HG03103 (cell line): ENCODE measurements around the gene ARL6IP5.

Experiments
- ATAC-seq: cut with Tn5 transposase; IDR thresholded peaks from one replicate; pipeline ENCODE4 v1.9.1; 2021; ENCODE audit warnings: low read depth; ENCODE audit not compliant: unreplicated experiment

ARL6IP5 gene, protein sequence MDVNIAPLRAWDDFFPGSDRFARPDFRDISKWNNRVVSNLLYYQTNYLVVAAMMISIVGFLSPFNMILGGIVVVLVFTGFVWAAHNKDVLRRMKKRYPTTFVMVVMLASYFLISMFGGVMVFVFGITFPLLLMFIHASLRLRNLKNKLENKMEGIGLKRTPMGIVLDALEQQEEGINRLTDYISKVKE

DNA sequence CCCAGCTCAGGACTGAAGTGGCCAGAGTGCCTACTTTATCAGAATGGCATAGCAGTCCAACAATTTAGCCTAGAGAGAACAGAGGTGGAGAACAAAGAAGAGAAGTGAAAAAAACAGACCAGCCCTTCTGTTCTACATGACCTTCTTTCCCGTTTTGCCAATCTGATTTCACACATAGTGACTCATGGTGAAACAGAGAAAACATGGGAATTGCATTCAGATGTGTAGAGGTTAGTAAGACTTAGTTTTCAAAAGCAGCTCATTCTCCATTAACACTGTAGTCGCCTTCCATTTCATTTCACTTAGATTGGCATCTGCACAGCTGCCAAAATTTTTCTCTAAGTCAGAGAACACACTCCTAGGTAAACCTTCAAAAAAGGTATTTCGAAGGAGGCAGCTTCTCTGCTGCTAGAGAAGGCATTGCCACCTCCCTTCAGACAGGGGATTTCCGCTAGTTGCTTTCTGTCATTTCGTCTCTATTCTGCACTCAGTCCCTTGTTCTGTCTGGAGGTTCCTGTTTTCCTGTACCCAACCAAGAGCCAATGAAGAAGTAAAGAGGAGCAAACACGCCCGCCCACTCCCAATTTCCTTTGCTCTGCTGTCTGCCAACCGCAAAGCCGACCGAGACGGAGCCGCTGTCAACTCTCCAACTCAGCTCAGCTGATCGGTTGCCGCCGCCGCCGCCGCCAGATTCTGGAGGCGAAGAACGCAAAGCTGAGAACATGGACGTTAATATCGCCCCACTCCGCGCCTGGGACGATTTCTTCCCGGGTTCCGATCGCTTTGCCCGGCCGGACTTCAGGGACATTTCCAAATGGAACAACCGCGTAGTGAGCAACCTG lies at the start of gene ARL6IP5:
Gene ARL6IP5 (plus strand): TSS at position 612 of the 842 bp plus-strand sequence. CDS start 111 bp downstream, at position 723.
- ATAC-seq = peak; percentile 43

DNA sequence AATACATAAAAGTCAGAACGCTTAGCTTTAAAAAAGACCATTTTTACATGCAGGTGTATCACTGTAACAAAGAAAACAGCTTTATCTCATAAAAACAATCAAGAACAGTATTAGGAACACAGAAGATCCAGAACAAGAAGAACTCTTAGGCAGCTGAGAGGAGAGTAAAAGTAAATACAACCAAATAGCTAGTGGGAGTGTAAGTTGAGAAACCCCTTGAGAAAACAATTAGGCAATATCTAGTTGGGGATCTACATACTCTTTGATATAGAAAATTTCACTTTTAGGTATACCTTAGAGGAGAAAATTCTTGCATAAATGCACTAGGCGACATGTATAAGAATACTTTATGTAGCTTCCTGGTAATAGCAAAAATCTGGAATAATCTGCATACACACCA lies 40.1 kb upstream of the ARL6IP5 start:
- ATAC-seq = no peak

DNA sequence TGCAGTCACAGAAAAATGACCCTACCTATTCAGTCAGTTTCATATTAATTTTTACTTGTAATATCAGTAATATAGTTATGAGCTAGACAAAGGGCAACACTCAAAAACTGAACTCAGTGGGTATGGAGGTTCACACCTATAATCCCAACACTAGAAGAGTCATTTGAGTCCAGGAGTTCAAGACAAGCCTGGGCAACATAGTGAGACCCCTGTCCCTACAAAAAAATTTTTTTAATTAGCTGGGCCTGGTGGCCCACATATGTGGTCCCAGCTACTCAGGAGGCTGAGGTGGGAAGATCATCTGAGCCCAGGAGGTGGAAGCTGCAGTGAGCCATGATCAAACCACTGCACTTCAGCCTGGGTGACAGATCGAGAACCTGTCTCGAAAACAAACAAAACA lies 35.7 kb upstream of the ARL6IP5 start:
- ATAC-seq = no peak

DNA sequence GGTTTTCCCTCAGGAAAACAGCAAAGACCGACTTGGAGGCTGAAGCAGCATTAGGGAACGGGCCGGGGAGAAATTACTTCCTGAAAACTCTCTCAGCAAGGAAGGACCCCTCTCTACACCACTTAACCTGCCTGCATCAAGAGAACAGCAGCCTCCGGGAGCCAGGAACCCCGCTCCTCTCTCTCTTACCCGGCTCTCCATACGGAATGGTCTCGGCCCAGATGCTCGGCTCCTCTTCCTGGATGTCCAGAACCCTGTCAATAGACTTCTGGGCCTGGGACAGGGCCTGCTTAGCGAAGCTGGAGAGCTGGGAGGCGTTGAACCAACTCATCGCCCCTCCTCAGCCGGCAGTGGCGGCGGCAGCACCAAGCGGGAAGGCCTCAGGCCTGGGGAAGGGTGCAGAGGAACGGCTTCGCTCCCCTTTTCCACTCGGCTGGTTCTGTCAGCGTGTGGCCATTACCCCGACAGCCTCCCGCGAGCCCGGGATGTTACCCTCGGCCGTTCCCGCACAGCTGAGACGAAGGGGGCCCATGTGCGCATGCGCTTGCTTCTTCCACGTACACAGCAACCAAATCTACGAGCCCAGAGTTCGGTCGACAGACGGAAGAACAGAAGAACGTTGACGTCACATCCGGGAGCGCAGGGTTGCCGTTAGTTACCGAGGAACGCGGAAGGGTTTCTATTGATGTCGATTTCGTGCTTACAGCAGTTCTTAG lies 32.8 kb upstream of the ARL6IP5 start, which contains the start of gene TMF1:
Gene TMF1 (minus strand): TSS at position 578 of the 716 bp plus-strand sequence. CDS start 247 bp downstream, at position 331.
- ATAC-seq = peak; percentile 94

DNA sequence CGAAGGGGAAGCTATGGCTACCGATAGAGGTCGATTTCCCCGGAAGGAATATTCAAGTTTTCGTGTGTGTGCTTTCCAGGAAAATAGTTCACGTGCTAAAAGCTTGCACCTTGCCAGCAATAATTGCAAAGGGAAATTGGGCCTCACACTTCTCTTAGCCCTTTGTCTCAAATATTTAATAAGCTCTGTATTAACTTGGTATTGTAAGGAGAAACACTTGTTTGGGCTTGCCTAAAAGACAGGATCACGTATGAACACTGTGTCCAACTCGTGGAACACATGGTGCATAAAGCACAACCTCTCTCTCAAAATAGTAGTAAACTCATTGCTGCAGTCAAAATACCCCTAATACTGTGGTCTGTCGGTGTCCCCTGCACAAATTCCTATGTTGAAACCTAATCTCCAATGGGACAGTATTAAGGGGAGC lies 32.3 kb upstream of the ARL6IP5 start:
- ATAC-seq = no peak

DNA sequence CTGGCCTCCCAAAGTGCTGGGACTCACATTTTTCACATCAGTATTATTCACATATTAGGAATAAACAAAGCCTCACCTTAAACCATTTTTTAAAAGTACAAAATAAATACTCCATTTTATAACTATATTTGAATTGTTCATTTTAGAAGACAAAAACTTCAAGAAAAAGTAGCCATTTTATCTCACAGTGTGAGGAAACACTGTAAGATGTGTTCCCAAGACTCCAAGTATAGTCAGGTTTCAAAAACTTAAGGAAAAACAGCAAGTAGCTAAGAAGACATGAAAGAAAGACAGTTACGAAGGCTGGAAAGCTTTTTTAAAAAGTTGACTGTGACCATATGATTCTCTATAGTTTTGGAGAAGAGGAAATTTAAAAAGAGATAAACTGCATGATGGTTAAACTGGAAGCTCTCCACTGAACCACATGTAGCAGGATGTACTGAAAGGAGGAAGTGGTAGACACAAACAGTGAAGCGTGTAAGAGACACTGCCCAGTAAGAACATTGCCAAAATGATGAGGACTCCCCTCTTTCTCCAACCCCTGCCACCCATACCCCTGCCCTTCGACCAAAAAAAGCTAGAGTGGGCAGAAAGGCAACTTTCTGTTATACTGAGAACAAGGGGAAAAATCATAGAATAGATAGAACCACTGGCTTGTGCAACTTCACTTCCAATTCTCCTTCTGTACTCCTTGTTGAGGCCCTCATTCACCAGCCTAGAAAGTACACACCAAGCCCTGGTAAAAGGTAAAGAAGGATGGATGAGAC lies 26.4 kb upstream of the ARL6IP5 start:
- ATAC-seq = peak; percentile 99

DNA sequence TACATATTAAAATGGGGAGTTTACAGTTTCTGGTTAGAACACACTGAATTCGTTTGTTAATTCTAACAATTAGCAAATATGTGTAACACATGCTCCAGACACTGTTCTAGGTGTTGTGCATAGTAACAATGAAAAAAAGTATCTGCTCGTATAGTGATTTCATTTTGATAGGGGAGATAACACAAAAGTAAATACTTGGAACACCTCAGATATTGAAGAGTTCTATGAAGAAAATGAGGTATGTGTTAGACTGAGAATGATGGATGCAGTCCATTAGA lies 25.9 kb upstream of the ARL6IP5 start:
- no peak for ATAC-seq

DNA sequence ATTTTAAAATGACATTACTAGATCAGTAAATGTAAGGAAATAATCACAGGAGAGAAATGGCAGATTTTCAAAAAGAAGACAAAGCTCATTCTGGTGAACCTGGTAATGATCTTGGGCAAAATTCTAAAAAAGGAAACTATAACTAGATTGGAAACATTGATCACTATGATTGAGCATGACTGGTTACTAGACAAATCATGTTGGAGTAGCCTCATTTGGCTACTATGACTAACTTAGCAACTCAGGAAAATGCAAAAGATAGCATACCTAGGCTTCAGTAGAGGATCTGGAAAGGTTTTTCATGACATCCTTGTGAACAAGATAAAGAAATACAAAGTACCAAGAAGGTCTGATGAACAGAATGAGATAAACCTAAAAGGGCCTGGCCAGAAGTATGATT lies 25.0 kb upstream of the ARL6IP5 start:
- ATAC-seq = no peak

DNA sequence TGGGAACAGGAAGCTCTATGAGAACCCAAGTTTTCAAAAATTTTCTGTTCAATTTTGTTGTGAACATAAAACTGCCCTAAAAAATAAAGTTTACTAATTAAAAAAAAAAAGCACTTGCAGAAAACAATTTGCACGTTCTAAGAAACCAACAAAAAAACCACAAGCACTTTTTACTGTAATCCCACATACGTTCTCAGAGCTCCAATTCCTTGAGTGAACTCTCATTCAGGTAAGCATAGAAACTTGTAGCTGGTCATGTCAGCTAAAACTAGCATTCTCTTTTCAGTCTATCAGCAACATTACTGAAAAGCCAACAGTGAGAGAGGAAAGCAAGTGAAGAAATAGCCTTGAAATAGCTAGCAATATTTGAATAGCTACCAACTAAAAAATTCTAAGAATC lies 21.1 kb upstream of the ARL6IP5 start:
- ATAC-seq = no peak

DNA sequence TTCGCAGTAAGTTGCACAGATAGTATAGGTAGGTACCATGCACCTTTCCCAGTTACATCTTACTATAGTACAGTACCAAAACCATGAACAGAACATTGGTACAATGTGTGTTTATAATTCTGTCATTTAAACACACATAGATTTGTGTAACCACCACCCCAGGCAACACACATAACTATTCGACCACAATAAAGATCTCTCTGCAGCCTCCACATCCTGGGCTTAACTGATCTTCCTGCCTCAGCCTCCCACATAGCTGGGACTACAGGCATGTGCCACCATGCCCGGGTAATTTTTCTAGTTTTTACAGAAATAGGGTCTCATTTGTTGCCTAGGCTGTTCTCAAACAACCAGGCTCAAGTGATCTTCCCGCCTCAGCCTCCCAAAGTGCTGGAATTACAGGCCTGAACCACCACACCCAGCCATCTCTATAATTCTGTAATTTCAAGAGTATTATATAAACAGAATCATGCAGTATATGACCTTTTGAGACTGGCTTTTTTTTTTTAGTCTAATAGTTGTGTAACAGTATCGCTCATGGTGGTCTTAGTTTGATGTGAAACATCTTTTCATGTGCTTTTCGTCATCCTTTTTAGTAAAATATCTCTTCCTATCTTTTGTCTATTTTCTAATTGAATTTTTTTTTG lies 19.3 kb upstream of the ARL6IP5 start:
- no peak for ATAC-seq

DNA sequence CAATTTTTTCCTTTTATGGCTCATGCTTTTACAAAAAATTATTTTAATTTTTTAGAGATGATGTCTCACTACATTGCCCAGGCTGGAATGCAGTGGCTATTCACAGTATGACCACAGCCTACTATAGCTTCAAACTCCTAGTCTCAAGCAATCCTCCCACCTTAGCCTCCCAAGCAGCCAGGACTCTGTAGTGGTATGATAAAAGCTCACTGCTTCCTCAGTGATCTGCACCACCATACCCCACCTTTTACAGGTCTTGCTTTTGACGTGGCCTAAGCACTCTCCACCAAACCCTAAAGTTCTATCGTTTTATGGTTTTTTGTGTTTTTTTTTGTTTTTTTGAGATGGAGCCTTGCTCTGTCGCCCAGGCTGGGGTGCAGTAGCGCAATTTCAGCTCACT lies 18.6 kb upstream of the ARL6IP5 start:
- ATAC-seq = no peak

DNA sequence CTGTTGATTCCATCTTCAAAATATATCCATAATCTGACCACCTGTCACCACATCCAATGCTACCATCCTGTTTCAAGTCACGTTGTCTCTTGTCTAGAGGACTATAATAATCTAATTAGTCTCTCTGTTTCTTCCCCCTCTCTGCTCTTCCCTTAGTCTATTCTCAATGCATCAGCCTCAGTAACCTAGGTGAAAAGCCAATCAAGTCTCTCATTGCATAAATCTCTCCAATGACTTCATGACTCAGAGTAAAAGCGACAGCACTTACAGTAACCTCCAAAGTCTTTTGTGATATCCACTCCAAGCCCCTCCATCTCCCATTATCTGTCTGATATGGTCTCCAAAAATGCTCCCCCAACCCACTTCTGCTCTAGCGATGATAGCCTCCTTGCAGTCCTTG lies 11.8 kb upstream of the ARL6IP5 start:
- ATAC-seq = no peak

DNA sequence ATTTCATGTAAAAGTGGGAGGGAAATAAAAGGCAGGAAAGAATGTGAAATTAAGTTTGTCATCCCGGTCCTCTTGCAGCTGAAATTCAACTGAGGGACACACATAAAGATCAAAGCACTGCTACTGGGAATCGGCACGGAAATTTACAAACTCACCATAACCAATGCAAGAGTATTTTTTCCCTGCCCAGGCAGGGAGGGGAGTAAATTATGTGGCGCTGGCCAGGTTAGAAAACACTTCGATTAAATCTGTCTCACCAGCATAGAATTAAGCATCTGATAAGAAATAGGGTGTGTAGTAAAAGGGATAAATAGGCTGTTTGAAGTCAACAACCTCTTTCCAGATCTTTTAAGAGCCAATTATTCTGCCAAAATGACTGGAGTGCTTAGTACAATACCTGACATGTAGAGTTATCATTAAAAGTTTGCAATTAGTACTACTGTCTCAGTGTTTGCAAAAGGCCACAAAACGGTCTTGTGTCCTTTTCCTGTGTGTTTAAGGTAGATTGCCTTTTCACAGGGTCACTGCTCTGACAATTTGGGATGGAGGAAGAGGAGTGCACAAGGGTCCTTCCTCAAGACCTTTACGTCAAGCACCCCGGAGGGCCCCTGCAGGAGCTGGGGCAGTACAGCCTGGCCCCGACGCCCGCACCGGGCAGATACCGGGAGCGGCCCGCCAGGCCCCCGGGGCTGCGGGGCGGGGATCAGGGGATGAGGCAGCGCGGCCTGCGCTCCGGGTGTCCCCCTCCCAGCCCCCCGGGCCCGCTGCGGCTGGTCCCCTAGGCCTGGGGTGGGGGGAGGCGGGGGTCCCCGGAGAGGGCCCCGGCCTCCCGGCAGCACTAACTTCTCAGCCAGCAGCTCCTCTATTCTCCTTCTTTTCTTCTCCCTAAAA lies 5.2 kb upstream of the ARL6IP5 start:
- no peak for ATAC-seq

DNA sequence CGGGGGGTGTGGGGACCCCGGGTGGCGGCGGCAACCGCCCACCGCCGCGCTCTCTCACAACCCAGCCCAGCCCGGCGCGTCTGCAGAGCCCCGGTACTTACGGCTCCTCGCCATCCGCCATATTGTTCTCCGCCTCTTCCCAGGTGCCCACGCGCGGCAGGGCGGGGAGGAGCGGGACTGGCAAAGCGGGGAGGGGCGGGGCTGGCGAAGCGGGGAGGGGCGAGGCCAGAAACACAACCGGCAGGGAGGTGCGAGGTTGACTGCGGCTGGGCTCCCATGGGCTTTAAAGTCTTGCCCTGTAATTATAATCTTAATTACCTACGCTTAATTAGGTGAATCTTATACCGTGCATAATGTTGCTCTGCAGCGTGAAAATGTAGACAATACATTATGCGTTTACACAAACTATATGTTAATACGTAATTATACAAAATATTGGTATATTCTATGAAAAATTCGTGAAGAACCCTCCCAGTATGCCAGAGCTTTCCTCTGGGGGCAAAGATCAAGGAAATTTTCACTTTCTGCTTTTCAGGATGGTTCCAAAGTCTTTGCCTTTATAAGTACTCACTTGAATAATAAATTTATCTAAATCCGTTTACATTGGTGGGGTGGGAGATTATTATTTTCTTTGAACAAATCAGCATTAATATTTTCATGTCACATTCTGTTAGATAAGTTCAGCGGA lies 4.4 kb upstream of the ARL6IP5 start, which contains the start of gene UBA3:
Gene UBA3 (minus strand): TSS at position 133 of the 688 bp plus-strand sequence. CDS start 12 bp downstream, at position 121.
- peak; percentile 42 for ATAC-seq

DNA sequence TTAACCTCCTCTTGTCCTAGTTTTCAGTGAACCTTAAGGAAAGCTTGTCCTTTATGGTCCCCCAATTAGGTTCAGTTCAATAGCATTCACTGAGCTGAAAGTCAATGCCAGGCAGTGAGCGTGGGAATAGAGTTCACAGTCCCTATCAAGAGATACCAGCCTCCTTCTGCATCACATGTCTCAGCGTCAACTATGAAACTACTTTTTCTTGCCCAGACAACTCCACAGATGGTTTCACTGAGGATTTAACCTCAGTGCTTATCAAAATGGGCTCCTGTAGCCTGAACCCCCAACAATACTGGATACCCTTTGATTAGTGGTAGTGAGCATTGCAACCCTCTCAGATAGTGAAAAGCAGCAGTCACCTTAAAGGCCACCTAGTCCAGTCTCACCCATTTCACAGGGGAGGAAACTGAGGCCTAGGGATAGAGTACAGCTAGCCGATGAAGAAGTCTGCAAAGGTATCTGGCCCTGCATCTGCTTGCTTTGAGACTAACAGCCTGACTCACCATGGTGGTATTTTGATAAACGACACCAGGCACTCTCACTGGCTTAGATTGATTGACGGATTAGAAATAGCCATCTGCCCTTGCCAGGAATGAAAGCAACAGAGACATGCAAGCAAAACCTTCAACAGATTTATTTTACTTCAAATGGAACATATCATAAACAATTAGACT lies 3.0 kb upstream of the ARL6IP5 start:
- no peak for ATAC-seq

DNA sequence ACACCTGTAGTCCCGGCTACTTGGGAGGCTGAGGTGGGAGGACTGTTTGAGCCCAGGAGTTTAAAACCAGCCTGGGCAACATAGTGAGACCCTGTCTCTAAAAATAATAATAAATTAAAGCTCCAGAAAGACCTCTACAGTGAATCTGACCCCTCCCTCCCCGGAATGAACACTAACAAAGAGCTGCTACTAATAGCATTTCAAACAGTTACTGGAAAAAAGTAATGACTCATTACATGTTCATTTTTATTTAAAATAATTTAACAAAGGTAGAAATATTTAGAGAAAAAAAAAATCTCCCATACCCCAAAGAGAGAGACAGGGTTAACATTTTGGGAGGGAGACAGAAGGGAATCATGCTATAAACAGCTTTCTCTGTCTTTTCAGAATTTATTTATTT lies 2.4 kb upstream of the ARL6IP5 start:
- ATAC-seq = no peak

DNA sequence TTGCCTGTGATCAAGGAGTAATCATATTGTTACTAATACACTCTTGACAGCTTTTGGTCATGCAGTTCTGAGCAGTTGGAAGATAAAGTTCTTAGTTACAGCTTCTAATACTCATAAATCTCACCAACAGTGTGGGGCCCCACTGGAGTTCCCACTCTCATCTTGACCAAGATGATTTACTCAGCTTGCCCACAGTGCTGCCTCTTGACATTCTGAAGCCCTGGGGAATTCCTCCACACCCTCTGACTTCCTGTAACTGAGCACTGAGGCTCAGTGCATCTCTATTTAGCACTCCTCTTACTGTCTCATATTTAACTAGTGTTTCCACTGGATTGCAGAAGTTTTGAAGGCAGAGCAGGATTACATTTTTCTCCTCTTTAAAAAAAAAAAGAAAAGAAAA lies 1.9 kb upstream of the ARL6IP5 start:
- ATAC-seq = peak; percentile 56

DNA sequence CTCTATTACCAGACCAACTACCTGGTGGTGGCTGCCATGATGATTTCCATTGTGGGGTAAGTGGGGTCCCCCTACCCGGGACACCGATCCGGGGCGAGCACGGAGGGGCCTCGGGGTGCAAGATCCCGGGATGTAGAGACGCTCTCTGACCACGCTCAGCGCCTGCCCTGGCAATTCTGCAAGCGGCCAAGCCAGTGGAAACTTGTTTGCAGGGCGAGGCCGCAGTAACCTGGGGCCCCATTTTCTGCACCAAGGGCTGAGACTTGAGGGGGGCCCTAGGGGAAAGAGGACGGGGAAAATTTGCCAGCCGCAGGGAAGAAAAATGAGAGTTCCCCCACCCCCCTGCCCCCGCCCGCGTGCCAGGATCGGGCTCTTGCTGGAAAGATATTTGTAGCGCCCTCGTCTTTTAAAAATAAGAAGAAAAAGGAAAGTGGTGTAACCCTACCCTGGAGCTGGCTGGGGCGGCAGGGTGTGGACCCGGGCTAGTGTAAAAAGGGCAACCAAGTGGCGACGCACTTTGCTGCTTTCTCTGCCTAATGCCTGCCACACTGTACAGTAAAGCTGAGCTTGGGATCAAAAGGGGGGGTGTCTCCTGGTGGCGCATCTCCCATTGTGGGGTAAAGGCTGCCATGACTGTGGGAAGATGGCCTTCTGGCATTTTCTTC lies 563 bp downstream of the ARL6IP5 start:
- no peak for ATAC-seq
